GM18951 (cell line): ENCODE data around the gene RFC2.

Source experiments
- POLR2A ChIP-seq: IDR thresholded peaks from 4 replicates; pipeline ENCODE4 v1.6.1; 2011; ENCODE audit warnings: mild to moderate bottlenecking; ENCODE audit not compliant: insufficient read length, insufficient read depth; ENCODE audit errors: extremely low read depth
- in situ Hi-C: fragments of 300-500 bp; cut with MboI; formaldehyde crosslinking; loops from one replicate; pipeline ENCODE4 v1.12.0; 2022; ENCODE audit warnings: low sequenced_read_pairs, mixed read lengths, inconsistent platforms; ENCODE audit not compliant: unreplicated experiment

RFC2 gene

GRCh38 chr7:74254129-74254857, at the start of gene RFC2:
TSS of gene RFC2 (minus strand) at chr7:74254399. CDS start at chr7:74254383, 16 bp downstream.
- peak; percentile 76 for TF ChIP-seq POLR2A

GRCh38 chr7:74302745-74303221, 48.6 kb upstream of the RFC2 start:
- TF ChIP-seq POLR2A, result no peak
- in situ Hi-C loops, result no loop called here

More at GRCh38 chr7:74254129-74254857, at the start of gene RFC2:
- in situ Hi-C loops, result no loop called here

- TF ChIP-seq POLR2A, result no peak
- in situ Hi-C loops, result no loop called here
These were observed 46.7 kb upstream of the RFC2 start for GRCh38 chr7:74300926-74301325.

DNA sequence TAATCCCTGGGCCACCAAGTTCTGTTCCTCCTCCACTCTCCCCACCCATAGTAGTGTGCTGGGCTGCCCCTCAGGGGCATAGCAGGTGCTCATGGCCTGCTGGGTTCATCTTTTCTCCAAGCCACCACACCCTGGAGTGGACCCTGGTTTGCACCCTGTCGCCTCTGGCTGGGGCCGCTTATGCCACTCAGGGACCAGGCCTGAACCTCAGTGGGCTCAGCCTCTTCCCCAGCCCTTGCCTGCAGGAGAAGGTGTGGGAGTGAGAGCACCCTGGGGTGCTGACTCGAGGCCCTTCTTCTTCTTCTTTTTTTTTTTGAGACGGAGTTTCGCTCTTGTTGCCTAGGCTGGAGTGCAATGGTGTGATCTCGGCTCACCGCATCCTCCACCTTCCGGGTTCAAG, 45.2 kb upstream of the RFC2 start:
- no peak for TF ChIP-seq POLR2A
- in situ Hi-C loops, result no loop called here

- in situ Hi-C loops, result no loop called here
- no peak for TF ChIP-seq POLR2A
These were observed 43.5 kb upstream of the RFC2 start for GRCh38 chr7:74297516-74298233.

DNA sequence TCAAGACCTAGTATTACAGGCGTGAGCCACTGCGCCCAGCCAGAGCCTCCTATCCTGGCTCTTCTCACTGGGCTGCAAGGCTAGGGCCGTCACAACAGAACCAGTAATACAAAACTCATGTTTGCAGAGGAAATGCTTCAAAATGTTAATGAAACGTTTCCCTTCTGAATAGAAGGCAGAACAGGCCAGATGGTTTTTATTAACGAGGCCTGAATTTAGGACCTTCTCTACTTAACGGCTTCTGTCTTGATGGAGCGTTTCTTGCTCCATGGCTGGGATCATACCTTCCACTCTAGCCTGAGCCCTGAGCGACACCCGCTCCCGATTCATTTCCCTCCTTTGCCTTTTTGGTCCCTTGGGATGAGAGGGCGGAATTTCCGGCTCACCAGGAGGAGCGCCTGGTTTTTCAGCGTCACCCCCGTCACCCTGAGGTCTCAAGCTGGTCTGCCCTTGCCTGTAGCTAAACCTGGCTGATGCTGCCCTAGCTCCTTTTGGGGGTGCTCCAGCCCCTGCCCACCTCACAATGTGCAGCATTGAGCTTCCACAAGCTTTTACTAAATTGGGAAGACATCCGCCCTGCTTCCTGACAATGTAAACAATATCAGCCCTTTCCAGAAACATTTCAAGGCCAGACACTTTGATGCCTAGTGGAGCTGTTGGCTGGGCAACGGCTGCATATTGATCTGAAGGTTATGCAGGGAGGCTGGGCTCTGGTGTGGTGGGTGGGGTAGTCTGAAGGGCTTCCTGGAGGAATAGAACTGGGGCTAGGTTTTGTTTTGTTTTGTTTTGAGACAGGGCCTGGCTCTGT, 40.2 kb upstream of the RFC2 start:
- TF ChIP-seq POLR2A, result no peak
- in situ Hi-C loops, result no loop called here

DNA sequence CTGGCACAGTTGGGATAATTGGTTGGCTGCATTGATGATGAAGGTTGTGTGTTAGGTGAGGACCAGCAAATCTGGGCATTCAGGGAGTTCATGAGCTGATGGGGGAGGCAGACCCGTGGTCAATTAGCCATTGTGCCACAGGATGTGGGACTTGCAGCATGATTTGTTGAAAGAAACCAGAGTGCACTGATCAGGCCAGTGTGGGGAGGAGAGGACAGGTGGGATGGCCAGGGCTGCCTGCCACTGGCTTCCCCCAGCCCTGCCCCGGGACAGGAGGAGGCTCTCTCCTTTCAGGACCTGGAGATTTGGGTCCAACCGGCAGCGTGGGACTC, 39.3 kb upstream of the RFC2 start:
- in situ Hi-C loops, result no loop called here

DNA sequence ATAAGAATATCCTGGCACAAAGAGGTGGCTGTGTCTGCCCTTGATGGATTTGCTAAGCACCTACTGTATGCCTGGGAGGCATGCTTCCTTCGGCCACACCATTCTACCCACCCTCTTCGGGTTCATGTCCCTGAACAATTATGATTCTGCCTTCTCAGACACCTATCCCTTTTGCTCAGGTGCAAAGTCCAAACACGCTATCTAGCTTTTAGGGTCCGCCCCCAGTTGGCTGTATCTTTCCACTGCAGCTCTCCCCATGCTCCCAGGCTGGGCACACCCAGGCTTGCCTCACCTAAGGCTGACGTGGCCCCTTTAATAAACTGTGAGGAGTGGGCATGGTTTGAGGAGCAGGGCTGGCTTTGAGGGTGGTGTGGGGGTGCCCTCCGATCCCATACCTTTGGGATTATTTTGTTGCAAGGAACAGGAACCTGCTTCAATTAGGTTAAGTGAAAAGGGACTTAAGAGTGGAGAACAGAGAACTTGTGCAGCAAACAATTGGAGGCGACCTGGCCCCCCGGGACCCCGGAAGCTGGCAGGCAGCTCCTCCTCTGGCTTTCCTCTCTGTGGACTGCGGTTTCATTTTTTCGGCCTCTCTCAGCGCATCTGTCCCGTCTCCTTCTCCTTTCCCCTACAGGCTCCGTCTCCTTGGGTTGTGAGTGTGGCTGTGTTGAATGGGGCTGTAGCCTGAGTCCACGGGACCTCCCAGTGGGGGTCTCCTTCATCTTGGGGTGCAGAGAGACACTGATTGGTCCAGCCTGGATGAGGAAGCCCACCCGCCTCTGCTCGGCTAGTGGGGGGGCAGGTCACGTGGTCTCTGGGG, 38.8 kb upstream of the RFC2 start:
- peak; percentile 33 for TF ChIP-seq POLR2A
- in situ Hi-C loops, result no loop called here

More for the DNA sequence above, 39.3 kb upstream of the RFC2 start:
- TF ChIP-seq POLR2A, result no peak

GRCh38 chr7:74291535-74291934, 37.3 kb upstream of the RFC2 start:
- no peak for TF ChIP-seq POLR2A
- in situ Hi-C loops, result no loop called here

DNA sequence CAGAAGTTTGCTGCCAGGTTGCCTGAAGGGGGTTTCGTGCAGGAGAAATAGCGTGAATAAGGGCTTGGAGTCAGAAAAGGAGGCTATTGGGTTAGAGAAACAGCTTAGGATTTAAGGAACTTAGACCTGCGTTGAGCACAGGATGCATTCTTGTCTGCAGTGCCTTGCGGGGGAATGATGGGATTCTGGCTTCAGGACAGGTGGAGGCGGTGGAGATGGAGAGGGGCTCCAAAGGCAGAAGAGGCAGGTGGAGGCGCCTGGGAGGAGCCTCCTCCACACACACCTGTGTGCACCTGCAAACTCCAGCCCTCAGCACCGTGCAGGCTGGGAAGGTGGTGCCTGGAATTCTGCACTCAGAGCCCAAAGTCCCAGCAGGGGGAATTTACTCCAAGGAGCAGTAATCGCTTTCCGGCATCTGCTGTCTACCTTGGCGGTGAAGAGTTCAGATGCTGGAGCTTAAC, 36.8 kb upstream of the RFC2 start:
- in situ Hi-C loops, result no loop called here

DNA sequence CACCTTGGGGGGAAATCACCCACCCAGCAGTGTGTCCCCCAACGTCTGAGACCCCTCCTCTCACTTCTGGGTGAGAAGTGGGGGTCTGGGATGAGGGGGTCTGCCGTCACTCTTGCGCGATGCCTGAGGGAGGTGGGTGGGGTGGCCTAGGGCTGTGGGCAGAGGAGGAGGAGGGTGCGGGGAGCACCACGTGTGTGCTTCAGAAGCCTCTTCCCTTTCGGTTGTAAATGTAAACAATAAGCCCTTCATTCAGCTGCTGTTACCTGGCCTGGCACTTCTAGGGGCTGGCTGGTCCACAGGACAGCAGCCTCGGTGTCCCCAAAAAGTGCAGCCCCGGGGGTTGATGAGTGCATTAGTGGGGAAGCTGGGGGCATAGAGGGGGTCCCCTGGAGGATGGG, 36.4 kb upstream of the RFC2 start:
- no peak for TF ChIP-seq POLR2A

More for the DNA sequence above, 36.8 kb upstream of the RFC2 start:
- TF ChIP-seq POLR2A, result no peak

DNA sequence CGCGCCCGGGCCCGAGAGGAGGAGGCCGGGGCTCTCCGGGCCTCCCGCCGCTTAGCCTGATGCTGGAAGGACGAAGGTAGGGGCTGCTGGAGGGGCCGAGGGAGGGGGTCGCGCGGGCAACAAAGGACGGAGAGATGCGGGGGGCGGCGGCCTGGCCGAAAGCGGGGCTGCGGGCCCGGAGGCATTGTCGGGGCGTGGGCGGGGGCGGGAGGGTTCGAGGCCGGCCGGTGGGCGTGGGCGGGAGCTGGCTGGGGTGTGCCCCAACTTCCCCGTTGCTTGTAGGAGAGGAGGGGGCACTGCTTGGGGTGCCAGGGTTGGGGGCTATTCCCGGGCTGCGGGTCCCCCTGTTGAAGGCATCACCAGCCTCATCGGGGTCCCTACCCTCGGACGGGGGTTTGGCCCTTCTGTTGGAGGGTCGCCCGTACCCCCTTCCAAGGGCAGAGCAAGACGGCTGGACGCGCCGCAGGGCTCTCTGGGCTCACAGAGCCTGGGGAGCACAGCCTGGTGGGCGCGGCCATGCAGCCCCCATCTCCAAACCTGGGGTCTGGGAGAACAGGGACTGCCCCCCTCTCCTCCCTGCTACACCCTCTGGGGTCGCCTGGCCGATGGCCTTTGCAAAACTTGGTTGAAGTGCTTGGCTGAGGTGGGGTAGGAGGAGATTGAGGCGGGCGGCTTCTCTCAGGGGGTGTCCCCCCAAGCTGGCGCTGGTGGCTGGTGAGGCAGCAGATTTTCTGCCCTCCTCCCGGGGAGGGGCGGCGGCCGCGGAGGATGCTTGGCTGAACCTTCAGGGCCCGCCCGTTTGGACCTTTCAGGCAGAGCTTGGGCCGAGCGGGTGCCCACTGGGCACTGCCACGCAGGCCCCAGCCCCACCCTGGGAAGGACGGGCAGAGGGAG, 35.7 kb upstream of the RFC2 start:
- in situ Hi-C loops, result no loop called here
- TF ChIP-seq POLR2A, result no peak

More for the DNA sequence above, 36.4 kb upstream of the RFC2 start:
- in situ Hi-C loops, result no loop called here
